Spleen (tissue), 7 donors: ENCODE data around the gene OPCML.

Experiments used
- POLR2AphosphoS5 ChIP-seq, 3 donors: sonication (generic); formaldehyde crosslinking; IDR thresholded peaks; one replicate each; pipeline ENCODE4 v1.5.1; 2017; ENCODE audit warnings: antibody characterized with exemption in 3 of 3
- TF ChIP-seq, protein P1 (sequence below), 11 experiments: fragments of 200-600 bp in 7 of 11; fragments of 450-650 bp in 4 of 11; sonication (generic) in 4 of 11; IDR thresholded peaks in 8 of 11; conservative IDR thresholded peaks in 3 of 11; 1 replicate in 7 of 11; 2 replicates in 4 of 11; pipeline versions ENCODE4 v1.4.0 to v1.8.0; 2016 to 2021; ENCODE audit warnings: antibody characterized with exemption in 11 of 11, inconsistent platforms in 4 of 11, mild to moderate bottlenecking in 1 of 11
- donor health status: DM: no; HTN: no; CAD: no; lungs with moderate emphysema.
- donor health status: DM: no; HTN: no; CAD: no.
- donor health status: DM: no; HTN: no; CAD: no.

DNA sequence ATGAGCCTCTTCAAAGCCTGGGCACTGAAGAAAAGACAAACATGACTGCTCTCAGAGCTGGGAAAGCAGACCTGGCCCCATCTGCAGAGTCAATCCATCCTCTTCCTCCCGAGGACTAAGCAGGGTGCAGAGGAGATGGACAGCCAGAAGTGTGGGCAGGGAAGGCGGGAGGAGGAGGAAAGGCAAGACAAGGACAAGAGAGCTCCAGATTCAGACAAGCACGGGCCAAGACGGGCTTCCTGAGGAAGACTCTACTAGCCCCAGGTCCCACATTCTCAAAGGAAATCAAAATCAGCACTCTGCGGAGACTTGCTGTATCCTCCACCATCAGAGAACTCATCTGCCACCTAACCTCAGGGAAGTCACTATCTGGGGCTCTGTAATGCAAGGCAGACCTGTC is 28.5 kb downstream of the OPCML start:
- no peak for TF ChIP-seq POLR2AphosphoS5 (IDR thresholded peaks at IDR 0.05)
- TF ChIP-seq, protein P1, sequence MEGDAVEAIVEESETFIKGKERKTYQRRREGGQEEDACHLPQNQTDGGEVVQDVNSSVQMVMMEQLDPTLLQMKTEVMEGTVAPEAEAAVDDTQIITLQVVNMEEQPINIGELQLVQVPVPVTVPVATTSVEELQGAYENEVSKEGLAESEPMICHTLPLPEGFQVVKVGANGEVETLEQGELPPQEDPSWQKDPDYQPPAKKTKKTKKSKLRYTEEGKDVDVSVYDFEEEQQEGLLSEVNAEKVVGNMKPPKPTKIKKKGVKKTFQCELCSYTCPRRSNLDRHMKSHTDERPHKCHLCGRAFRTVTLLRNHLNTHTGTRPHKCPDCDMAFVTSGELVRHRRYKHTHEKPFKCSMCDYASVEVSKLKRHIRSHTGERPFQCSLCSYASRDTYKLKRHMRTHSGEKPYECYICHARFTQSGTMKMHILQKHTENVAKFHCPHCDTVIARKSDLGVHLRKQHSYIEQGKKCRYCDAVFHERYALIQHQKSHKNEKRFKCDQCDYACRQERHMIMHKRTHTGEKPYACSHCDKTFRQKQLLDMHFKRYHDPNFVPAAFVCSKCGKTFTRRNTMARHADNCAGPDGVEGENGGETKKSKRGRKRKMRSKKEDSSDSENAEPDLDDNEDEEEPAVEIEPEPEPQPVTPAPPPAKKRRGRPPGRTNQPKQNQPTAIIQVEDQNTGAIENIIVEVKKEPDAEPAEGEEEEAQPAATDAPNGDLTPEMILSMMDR (IDR thresholded peaks at IDR 0.05 in 8 of 11, conservative IDR thresholded peaks at IDR 0.05 in 3 of 11) = no peak
